ENCODE measurements around the gene SLC39A13.

Gene SLC39A13

GRCh38 chr11:47407746-47408590 is at the start of gene SLC39A13:
SLC39A13 (plus strand) TSS chr11:47408590; CDS start chr11:47410095, 1,505 bp downstream.
- peak; percentile 96 for DNase-seq

DNA sequence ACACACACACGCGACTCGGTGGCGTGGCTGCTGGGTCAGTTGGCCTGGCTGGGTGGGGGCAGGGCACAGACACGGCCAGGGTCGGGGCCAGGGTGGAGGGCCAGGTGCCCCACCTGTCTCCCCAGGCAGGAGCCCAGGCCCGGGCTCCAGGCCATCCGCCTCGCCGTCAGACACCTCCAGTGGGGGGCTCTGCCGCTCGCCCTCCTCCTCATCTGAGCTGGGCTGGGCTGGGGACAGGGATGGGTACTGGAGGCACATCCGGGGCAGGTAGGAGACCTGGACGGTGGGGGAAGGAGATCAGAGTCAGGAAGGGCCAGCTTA is 49.7 kb upstream of the SLC39A13 start:
- DNase-seq = no peak

- no peak for DNase-seq
Observed at GRCh38 chr11:47359162-47359561, 49.2 kb upstream of the SLC39A13 start.

DNA sequence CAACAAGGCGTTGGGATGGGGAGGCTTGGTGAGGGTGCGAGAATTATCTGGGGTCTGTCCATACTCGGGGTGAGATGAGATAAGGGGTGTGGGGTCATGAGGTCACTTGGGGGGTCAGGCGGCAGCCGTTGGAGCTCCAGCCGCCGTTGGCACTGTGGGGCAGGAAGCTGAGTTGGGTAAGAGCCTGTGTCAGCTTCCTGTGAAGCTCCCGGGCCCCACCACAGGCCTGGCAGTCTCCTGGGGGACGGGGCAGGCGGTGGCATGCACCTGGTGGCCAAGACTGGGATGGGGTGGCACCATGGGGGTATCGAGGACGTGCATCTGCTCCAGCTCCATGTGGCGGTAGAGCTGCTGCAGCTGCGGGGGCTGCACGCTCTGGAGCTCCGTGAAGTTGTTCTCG is 48.8 kb upstream of the SLC39A13 start:
- DNase-seq = peak; percentile 66

GRCh38 chr11:47360341-47360740 is 48.0 kb upstream of the SLC39A13 start:
- no peak for DNase-seq

- no peak for DNase-seq
Observed at GRCh38 chr11:47361419-47361818, 47.0 kb upstream of the SLC39A13 start.

DNA sequence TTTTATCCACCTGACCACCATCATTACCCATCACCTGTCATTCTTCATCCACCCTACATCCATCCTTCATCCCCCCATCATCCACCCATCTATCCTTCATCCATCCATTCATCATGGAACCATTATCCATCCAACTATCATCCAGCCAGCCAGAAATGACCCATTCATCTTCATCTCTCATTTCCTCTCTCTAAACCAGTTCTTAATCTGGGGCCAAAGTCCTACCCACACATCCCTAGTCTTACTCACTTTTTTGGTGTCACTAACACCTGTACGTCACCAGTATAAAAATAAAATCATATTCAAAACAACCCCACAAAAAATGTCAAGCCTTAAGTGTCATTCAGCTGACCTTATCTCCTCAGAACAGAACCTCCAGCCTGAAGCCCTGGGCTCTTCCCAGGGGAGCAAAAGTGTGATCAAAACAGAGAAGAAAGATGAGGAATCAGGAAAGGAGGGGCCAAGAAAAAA is 42.3 kb upstream of the SLC39A13 start:
- no peak for DNase-seq

GRCh38 chr11:47369676-47370075 is 38.7 kb upstream of the SLC39A13 start:
- no peak for DNase-seq

GRCh38 chr11:47372422-47372821 is 36.0 kb upstream of the SLC39A13 start:
- no peak for DNase-seq

DNA sequence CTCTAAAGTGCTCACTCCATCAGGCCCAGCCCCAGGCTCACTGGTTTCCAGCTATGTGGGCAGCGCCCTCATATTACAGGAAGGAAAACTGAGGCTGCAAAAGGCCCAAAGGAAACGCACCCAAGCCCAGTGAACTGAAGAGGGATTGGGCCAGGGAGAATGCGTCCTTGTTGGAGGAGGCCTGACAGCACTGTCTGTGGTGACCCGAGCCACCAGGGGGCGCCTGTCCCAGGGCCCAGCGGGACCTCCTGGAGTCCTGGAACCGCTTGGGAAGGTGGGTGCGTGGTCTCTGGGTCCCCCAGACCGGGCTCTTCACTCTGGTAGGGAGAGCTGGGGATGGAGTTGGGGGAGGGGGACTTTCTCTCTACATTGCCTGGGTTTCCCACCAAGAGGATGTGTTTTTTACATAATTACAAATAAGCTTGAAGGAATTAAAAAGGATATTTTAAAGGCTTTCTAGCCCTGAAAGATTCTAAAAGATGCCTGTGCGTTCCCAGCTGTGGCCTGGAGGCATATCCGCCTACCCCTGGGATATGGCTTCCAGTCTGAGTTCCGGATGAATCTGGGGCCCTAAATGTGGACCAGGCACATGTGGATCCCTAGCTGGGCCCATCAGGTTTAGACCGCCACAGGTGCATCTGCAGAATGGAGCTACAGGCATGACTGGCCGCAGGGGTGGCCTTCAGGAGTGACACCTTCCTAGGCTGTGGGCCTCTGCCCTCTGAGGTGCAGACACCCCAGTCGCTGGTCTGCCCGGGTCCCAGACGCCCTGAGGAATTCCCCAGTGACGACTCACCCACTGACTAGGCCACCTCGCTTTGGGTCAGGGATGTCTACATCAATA is 34.3 kb upstream of the SLC39A13 start:
- DNase-seq = peak; percentile 88

DNA sequence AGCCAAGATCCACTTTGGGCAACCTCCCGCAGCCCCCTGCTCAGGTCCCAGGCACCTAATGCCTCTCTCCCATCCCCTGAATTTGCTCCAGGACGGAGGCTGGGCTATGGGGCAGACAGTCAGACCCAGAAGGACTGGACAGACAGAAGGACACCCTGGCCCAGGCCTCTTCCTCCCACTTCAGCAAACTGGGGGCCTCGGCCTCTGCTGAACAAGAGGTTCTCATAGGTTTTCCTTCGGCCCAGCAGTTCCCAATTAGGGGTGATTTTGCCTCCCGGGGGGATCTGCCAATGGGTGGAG is 33.7 kb upstream of the SLC39A13 start:
- DNase-seq = no peak

DNA sequence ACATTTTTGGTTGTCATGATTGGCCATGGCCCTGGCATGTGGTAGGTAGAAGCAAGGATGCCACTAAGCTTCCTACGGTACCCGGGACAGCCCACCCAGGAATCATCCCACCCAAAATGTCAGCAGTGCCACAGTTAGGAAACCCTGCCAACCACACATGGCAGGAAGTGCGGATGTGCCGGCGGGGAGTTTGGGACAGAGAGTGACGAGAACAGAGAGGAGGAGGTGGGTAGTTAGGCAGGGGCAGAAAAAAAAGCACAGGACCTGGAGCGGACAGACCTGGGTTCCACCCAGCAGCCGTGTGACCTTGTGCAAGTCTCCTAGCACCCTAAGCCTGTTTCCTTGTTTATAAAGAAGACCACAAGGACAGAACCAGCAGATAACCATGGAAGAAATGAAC is 33.4 kb upstream of the SLC39A13 start:
- DNase-seq = no peak

GRCh38 chr11:47375546-47376085 is 32.8 kb upstream of the SLC39A13 start:
- no peak for DNase-seq

DNA sequence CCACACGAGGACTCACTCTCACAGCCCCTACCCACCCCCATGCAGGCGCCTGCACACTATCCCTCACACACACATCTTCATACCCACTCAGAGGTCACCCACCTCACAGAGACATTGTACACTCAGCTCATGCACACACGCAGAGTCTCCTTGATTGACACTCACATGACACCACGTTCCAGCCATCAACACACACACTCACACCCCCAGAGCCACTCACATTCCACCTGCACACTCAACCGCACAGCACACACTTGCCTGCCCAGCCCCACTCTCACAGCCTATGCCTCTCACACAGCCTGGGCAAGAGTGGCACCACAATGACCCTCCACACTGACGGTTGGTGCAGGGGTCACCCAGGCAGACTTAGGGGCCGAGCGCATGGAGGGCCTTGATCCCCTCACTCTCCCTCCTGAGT is 32.3 kb upstream of the SLC39A13 start:
- DNase-seq = no peak

DNA sequence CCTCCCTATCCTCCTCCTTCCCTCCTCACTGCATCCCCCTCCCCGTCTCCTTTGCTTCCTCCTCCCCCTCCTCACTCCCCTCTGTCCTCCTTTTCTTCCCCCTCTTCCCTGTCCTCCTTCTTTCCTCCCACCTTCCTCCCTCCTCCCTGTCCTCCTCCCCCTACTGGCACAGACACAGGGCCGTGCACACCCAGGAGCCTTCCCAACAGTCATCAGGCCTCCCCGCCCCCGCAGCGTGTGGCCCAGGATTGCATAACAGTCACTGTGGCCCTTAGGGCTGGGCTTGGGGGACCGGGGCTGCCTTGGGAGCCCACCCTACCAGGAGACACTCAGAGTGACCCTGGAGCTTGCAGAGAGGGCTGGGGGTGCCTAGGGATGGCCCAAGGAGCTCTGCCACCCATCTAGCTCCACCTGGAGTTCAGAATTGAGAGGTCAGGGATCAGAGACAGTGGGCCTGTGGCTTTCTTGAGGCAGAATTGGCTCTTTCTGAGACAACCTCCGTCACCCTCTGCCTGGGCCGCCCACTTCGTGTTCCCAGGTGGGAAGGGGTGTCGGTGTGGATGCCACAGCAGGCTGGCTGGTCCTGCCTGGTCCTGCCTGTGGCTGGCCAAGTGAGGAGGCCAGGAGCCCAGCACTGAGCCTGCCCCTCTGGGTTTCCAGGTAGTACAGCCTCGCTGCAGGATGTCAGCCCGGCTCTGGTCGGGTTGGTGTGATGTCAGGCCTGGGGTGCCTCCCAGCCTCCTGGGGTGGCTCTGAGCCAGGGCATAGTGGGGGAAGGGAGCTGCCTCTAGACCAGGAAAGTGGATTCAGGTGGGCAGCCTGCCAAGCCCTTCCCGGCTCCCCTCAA is 31.6 kb upstream of the SLC39A13 start:
- peak; percentile 74 for DNase-seq

GRCh38 chr11:47377571-47378009 is 30.8 kb upstream of the SLC39A13 start:
- peak; percentile 67 for DNase-seq

DNA sequence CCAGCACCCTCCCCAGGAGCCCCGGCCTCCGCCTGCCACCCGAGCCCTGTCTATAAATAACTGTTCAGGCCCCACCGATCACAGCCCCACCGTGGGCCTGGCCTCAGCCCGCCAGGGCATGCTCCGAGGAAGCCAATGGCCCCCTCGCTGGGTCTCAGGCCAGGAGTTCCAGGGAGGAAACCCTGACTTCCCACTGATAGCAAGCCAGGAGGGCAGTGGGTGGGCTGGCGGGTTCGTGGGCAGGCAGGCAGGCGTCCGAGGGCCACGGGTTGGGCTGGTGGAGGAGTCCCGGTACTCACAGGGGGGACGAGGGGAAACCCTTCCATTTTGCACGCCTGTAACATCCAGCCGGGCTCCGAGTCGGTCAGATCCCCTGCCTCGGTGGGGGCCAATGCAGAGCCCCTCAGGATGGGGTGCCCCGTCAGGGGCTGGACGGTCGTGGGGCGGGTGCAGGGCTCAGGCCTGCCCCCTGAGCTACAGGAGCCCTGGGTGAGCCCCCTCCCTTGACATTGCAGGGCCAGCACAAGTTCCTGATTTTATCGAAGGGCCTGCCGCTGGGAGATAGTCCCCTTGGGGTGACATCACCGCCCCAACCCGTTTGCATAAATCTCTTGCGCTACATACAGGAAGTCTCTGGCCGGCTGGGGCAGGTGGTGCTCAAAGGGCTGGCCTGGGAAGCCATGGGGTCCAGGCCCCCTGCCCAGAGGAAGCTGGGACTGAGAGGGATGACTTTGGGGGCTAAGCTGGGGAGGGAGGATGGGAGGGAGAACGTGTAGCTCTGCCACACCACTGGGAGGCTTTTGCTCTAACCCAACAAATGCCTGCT is 30.2 kb upstream of the SLC39A13 start, which contains the start of gene SPI1:
Gene SPI1, minus strand, starts transcription at position 538 of the 826 bp plus-strand sequence. Its CDS starts 194 bp downstream, at position 344.
- peak; percentile 97 for DNase-seq

DNA sequence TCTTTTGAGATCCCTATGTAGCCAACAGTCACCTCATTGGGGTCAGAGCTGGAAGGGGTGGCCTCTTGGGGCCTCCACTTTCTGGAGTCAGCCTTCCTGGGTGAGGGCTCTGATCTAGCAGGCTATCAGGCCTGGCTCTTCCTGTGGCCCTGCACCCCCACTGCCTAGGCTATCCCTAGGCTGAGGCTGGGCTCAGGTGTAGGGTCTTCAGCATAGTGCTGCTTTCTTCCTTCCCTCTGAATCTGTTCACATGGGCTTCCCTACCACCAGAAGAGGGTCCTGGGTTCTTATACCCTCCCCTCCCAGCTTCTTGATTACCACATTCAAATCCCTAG is 29.6 kb upstream of the SLC39A13 start:
- no peak for DNase-seq

DNA sequence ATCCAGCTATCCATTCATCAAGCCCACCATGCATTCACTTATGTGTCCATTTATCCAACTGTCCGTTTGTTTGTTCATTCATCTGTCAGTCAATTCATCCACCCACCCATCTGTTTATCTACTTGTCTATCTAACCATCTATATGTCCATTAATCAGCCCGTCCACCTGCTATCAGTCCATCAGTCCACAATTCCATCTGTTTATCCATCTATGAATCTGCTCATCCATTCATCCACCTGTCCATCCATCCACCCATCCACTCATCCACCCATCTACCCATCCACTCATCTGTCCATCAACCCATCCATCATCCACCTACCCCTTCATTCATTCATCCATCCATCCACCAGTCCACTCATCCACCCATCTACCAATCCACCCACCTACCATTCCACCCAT is 29.1 kb upstream of the SLC39A13 start:
- DNase-seq = no peak

DNA sequence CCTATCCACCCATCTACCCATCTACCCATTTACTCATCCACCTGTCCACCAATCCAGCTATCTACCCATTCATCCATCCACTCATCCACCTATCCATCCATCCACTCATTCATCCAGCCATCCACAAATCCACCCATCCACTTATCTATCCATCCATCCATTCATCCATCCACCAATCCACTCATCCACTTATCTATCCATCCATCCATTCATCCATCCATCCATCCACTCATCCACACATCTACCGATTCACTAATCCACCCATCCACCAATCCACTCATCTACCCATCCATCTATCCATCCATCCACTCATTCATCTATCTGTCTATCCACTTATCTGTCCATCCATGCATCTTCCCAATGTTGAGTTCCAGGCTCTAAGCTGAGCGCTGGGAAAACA is 28.3 kb upstream of the SLC39A13 start:
- DNase-seq = no peak

- DNase-seq = no peak
Observed at GRCh38 chr11:47383071-47383470, 25.3 kb upstream of the SLC39A13 start.

DNA sequence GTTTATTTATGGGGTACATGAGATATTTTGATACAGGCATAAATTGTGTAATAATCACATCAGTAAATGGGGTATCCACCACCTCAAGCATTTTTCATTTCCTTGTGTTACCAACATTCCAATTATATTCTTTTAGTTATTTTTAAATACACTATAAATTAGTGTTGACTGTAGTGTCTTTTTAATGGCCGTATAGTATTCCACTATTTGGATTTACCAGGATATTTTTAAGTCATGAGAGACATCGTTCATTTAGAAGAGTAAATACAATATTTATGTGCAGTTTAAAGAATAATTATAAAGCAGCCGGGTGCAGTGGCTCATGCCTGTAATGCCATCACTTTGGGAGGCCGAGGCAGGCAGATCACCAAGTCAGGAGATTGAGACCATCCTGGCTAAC is 23.9 kb upstream of the SLC39A13 start:
- DNase-seq = no peak

Measured in hematopoietic multipotent progenitor cell treated with erythropoietin and hydrocortisone succinate and interleukin-3 and kit ligand, for 6 days (in vitro differentiated cells).